IgD-negative memory B cell (primary cell): ENCODE measurements around the gene MAPK4. TPM values are rescaled to one million over a fixed set of nuclear protein-coding genes. Genes with fewer than 3 reads are reported as not detected.
"Not testable (repeated sequence)": the region's sequence is repeated elsewhere in the genome, so short reads cannot be mapped to it uniquely, and the experiment has no call there.

ENCODE experiments used
- H3K27ac Mint-ChIP-seq, 3 donors: one replicate each; pipeline ENCODE4 v1.8.0; 2020 to 2022; ENCODE audit warnings: mild to moderate bottlenecking in 3 of 3, mixed read lengths in 3 of 3, moderate library complexity in 1 of 3
- H3K27me3 Mint-ChIP-seq: one replicate; pipeline ENCODE4 v1.8.0; 2021; ENCODE audit warnings: mixed read lengths
- H3K36me3 Mint-ChIP-seq: one replicate; pipeline ENCODE4 v1.8.0; 2020; ENCODE audit warnings: mild to moderate bottlenecking, mixed read lengths
- H3K4me1 Mint-ChIP-seq, 3 donors: one replicate each; pipeline ENCODE4 v1.8.0; 2020 to 2022; ENCODE audit warnings: mixed read lengths in 3 of 3, mild to moderate bottlenecking in 1 of 3
- H3K4me3 Mint-ChIP-seq, 4 donors: one replicate each; pipeline ENCODE4 v1.8.0; 2020 to 2022; ENCODE audit warnings: mild to moderate bottlenecking in 4 of 4, mixed read lengths in 4 of 4, moderate library complexity in 3 of 4
- H3K9me3 Mint-ChIP-seq, 3 donors: one replicate each; pipeline ENCODE4 v1.8.0; 2020 to 2021; ENCODE audit warnings: mixed read lengths in 3 of 3, mild to moderate bottlenecking in 1 of 3
- polyA plus RNA-seq: library from polyadenylated mRNA; unstranded; fragments of 300-500 nt; fragmentation: Illumina TruSeq; gene quantifications from one replicate; pipeline ENCODE4 v1.2.3, GENCODE V29; 2021

MAPK4 gene
- polyA plus RNA-seq, 1 donor from 2014 or later = not detected

DNA sequence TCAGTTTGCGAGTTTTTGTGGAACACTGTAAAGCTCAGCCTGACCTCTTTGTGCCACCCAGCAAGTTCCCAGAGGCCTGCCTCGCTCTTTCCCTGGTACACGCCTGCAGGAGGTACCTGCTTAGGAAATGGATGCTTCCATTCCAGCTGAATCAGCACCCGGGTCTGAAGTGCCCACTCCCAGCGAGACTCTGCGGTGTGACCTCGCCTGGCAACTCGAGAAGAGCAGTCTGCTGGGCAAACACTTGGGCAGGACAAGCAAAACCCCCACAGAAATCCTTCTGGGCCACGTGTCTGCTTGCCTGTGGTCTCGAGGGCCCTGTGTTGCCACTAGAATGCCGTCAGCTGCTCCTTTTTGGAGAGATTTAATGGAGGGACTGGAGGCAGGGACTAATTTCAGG lies 127.6 kb downstream of the MAPK4 start:
- Mint-ChIP-seq H3K27ac (no peak overlapping the region), H3K36me3 (no peaks in the 10 kb centered on the region), H3K27me3 (peaks cover 6% of the 10 kb centered on the region), H3K4me1 (peaks cover 0 to 1% (median 0%) of the 10 kb centered on the region in 3 donors), H3K9me3 (no peaks in the 10 kb centered on the region), H3K4me3 (no peak overlapping the region)

DNA sequence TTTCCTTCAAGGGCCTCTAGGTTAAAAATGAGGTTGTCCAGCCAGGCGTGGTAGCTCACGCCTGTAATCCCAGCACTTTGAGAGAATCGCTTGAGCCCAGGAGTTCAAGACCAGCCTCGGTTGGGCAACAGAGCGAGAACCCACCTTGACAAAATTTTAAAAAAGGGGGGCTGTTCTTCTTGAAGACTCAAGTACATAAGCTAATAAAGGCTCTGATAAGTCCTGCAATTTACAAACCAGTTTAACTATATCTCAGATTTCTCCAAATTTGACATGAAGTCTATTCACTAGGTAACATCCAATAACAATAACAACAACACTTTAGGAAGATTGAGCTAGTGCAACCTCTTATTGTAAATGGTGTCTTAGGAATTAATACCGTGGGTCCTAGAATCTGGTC lies 129.7 kb downstream of the MAPK4 start:
- H3K27ac Mint-ChIP-seq = no peak overlapping the region
- no peaks in the 10 kb centered on the region for H3K36me3 Mint-ChIP-seq
- no peak overlapping the region for H3K4me3 Mint-ChIP-seq
- H3K4me1 Mint-ChIP-seq = peaks cover 0 to 1% (median 0%) of the 10 kb centered on the region in 3 donors
- H3K9me3 Mint-ChIP-seq = no peaks in the 10 kb centered on the region
- peaks cover 11% of the 10 kb centered on the region for H3K27me3 Mint-ChIP-seq

DNA sequence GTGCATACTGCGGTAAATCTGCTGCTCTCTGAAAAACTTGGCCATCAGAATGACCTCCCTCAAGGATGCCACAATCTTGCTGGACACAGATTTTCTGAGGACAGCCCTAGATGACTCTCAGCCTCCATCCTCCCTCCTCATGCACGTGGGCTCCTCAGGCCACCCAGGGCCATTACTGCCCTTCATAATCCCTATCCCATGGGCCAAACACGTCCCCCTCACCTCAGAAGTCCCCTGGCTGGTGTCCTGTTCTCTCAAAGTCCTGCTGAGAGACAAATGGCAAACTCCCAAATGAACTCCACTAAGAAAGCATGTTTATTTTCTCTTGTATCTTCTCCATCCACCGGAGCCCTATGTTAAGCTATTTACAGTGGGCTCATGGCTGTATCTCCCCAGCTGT lies 134.3 kb downstream of the MAPK4 start:
- Mint-ChIP-seq H3K27ac (no peak overlapping the region), H3K4me3 (no peak overlapping the region), H3K36me3 (no peaks in the 10 kb centered on the region), H3K4me1 (peaks cover 0 to 11% (median 8%) of the 10 kb centered on the region in 3 donors), H3K9me3 (no peaks in the 10 kb centered on the region), H3K27me3 (peaks cover 6% of the 10 kb centered on the region)

DNA sequence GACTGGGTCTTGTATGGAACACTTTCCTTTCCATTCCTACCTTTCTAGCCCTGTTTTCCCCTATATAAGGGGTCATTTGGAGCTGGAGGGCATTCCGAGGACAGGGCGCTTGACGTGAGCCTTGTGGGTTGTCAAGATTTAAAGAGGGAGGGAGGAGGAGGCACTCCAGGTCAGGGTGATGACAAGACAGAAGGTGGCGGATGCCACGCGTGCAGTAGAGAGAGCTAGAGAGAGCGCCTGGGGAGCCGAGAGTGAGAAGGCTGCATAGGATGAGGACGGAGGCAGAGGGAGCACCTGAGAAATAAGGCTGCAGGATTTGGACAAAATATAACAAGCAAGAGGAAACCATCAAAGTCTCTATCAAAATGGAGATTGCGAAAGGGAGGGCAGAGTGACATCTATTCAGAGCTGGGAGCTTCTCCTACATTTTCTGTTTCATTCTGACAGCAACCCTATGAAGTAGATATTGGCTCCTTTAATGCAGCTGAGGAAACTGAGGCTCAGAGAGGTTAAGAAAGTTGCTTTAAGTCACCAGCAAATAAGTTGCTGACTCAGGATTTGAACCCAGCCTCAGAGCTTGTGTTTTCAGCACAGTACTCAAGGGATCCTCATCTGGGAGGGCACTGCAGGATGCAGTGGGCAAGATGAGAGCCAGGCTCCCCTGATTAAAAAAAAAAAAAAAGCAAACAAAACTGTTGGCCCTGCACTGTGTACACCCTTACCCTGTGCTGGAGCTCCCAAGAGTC lies 135.7 kb downstream of the MAPK4 start:
- H3K36me3 Mint-ChIP-seq = no peaks in the 10 kb centered on the region
- H3K4me3 Mint-ChIP-seq = no peak overlapping the region
- peaks cover 9% of the 10 kb centered on the region for H3K27me3 Mint-ChIP-seq
- H3K4me1 Mint-ChIP-seq = peaks cover 0 to 9% (median 8%) of the 10 kb centered on the region in 3 donors
- H3K9me3 Mint-ChIP-seq = no peaks in the 10 kb centered on the region
- no peak overlapping the region for H3K27ac Mint-ChIP-seq

DNA sequence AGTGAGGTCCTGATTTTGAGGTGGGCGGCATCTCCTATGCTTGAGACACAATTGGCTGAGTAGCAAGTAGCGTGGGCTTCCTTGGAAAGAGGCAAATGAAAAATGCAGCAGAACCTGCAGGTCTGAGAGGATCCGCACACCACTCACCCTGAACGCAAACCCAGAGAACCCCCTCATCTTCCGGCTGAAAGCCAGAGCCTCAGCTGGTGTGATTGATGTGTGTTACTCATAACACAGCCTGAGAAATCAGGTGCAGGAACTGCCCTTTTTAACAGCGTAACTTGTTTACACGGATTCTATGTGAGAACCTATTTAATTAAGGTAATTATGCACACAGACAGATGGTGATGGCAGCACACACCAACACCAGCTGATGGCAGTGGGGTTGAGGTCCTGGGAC lies 136.5 kb downstream of the MAPK4 start:
- H3K27ac Mint-ChIP-seq = no peak overlapping the region
- H3K4me3 Mint-ChIP-seq = no peak overlapping the region
- peaks cover 9% of the 10 kb centered on the region for H3K27me3 Mint-ChIP-seq
- no peaks in the 10 kb centered on the region for H3K36me3 Mint-ChIP-seq
- H3K4me1 Mint-ChIP-seq = peaks cover 0 to 9% (median 8%) of the 10 kb centered on the region in 3 donors
- H3K9me3 Mint-ChIP-seq = no peaks in the 10 kb centered on the region

DNA sequence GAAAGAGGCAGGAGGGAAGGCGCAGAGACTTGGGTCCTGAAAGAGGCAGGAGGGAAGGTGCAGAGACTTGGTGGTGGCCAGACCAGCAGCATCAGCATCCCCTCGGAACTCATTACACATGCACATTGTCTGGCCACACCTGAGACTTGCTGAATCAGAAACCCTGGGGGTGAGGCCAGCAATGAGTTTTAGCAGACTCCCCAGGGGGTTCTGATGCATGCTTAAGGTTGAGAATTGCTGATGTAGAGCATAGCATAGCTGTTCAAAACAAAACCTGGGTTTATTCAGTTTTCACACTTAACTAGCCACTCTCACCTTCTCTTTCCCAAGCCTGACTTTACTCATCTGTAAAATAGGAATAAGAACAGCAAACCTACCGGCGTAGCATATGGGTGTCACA lies 137.0 kb downstream of the MAPK4 start:
- Mint-ChIP-seq H3K27me3 (peaks cover 9% of the 10 kb centered on the region), H3K36me3 (no peaks in the 10 kb centered on the region), H3K4me1 (peaks cover 0 to 9% (median 8%) of the 10 kb centered on the region in 3 donors), H3K9me3 (no peaks in the 10 kb centered on the region), H3K4me3 (no peak overlapping the region), H3K27ac (no peak overlapping the region)

DNA sequence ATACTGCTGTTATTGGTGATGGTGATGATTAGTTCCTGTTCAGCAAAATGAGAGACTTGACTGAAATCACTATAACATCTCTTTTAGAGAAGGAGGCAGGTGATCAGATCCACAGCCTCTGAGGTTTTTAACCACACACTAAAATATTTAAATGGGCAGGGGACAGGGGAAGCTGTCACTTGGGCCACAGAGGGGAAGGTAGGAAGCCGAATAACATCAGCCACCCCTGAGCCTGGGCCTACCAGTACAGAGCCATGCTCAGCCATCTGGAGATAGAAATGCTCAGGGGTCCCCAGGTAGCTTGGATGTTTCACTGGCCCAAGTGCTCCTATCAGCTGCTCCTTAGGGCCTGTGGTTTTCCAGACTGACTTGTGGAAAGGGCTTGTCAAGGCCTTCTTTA lies 137.6 kb downstream of the MAPK4 start:
- Mint-ChIP-seq H3K36me3 (no peaks in the 10 kb centered on the region), H3K27me3 (peaks cover 7% of the 10 kb centered on the region)

DNA sequence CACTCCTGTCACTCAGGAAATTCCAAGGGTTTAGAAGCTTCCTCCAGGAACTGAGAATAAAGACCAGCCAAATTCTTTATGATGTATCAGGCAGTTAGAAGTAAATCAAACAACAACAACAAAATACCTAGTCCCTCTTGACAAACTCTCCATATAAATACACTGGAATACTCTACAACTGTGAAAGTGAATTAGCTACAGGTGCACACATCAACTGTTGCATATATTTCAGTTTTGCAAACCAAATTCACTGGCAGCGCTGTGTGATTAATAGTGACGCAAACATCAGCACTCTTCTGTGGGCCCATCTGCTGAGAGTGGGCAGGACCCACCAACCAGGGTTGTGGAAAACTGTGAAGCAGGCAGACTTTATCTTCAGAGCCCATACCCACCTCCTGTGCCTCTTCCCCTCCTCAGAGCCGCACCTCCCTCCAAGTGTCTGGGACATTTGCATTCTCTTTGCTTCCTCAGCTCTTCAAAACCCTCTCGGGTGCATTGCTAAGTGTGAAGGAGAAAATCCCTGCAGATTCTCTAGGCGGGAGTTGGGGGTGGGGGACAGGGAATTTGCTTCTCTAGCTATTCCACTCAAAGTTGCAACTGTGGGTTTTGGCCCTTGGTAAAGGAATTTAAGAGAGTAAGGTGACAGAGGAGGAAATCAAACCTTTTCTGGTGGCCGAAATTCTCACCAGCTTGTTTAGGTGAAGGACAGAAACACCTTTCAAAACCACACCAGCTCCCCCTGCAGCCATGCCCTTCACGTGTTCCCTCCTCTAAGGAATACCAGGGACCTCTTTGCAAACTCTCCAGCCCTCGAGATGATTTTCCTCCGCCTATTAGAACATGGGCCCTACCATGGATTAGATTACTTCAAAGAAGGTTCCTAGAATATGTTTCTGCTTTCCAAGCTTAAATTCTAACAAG lies 140.6 kb downstream of the MAPK4 start:
- no peaks in the 10 kb centered on the region for H3K36me3 Mint-ChIP-seq
- peaks cover 0 to 9% (median 8%) of the 10 kb centered on the region in 3 donors for H3K4me1 Mint-ChIP-seq
- no peak overlapping the region for H3K27ac Mint-ChIP-seq
- H3K9me3 Mint-ChIP-seq = no peaks in the 10 kb centered on the region
- no peak overlapping the region for H3K4me3 Mint-ChIP-seq
- peaks cover 2% of the 10 kb centered on the region for H3K27me3 Mint-ChIP-seq

More for the DNA sequence above, 137.6 kb downstream of the MAPK4 start:
- peaks cover 0 to 9% (median 8%) of the 10 kb centered on the region in 3 donors for H3K4me1 Mint-ChIP-seq
- no peak overlapping the region for H3K4me3 Mint-ChIP-seq
- no peak overlapping the region for H3K27ac Mint-ChIP-seq
- no peaks in the 10 kb centered on the region for H3K9me3 Mint-ChIP-seq

DNA sequence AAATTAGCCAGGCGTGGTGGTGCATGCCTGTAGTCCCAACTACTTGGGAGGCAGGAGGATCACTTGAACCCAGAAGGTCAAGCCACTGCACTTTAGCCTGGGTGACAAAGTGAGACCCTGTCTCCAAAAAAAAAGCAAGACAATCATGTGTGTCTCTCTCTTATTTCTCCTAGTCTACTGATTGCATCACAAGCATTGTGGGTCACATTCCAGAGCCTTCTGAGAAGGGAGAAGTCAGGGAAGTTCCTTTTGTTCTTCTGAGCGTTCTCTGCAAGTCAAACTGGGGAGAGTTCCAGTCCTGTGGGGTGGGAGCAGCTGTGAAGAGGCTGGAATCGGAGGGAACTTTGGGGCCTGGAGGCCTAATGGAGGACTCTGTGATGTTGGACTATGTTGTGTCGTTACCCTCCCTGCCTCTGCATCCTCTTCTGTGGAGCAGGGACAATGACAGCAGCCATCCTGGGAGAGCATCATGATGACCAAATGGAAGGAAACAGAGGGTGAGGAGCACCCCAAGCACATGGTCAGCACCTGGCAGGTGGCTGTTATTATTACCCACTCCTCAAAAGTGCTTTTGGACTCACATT lies 144.6 kb downstream of the MAPK4 start:
- Mint-ChIP-seq H3K27ac (no peak overlapping the region), H3K27me3 (peaks cover 6% of the 10 kb centered on the region), H3K4me1 (no peaks in the 10 kb centered on the region), H3K36me3 (no peaks in the 10 kb centered on the region), H3K4me3 (no peak overlapping the region), H3K9me3 (no peaks in the 10 kb centered on the region)

DNA sequence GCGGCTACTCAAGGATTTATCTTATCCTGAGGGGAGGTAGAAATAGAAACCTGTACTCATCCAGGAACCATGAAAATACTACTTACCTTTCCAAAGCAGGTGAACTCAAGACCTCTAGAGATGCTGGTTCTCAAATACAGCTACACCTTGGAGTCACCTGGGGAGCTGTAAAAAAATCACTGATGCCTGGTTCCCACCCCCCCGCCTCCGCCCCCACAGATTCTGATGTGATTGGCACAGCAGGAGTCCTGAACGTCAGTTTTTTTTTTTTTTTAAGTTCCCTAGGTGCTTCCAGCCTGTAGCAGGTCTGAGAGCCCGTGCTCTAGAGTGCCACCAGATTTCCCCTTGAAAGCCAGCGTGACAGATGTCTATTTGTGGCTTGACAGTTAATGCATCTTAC lies 146.3 kb downstream of the MAPK4 start:
- no peaks in the 10 kb centered on the region for H3K4me1 Mint-ChIP-seq
- no peak overlapping the region for H3K27ac Mint-ChIP-seq
- no peak overlapping the region for H3K4me3 Mint-ChIP-seq
- no peaks in the 10 kb centered on the region for H3K9me3 Mint-ChIP-seq
- H3K27me3 Mint-ChIP-seq = peaks cover 4% of the 10 kb centered on the region
- H3K36me3 Mint-ChIP-seq = no peaks in the 10 kb centered on the region

DNA sequence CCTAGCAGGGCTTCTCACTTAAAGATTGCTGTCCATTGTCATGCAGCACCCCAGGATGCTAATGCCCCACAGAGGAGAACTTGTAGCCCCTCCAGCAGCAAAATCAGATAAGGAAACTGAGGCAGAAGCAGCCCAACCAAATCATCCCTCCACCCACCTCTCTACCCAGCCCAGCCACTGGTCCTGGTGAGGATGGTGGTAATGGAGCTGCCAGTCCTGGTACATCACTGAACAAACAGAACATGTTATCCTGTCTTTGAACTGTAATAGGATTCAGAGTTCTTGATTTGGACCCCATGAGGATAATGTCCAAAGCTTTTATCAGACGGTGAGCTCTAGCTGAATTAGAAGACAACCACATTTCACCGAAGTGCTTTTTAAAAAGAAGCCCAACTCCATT lies 146.8 kb downstream of the MAPK4 start:
- H3K4me1 Mint-ChIP-seq = no peaks in the 10 kb centered on the region
- no peaks in the 10 kb centered on the region for H3K36me3 Mint-ChIP-seq
- no peak overlapping the region for H3K4me3 Mint-ChIP-seq
- H3K27me3 Mint-ChIP-seq = peaks cover 4% of the 10 kb centered on the region
- no peaks in the 10 kb centered on the region for H3K9me3 Mint-ChIP-seq
- H3K27ac Mint-ChIP-seq = no peak overlapping the region

DNA sequence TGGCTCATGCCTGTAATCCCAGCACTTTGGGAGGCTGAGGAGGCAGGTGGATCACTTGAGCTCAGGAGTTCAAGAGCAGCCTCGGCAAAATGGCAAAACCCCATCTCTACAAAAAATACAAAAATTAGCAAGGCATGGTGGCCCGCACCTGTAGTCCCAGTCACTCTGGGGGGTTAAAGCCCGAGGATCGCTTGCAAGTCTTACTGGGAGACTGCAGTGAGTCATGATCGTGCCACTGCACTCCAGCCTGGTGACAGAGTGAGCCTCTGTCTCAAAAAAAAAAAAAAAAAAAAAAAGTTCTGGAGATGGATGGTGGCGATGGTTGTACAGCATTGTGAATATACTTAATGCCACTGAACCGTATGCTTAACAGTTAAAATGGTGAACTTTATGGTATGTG lies 147.4 kb downstream of the MAPK4 start:
- H3K27ac Mint-ChIP-seq, H3K36me3 Mint-ChIP-seq, H3K9me3 Mint-ChIP-seq, H3K4me3 Mint-ChIP-seq, H3K4me1 Mint-ChIP-seq, H3K27me3 Mint-ChIP-seq: not testable (repeated sequence)

DNA sequence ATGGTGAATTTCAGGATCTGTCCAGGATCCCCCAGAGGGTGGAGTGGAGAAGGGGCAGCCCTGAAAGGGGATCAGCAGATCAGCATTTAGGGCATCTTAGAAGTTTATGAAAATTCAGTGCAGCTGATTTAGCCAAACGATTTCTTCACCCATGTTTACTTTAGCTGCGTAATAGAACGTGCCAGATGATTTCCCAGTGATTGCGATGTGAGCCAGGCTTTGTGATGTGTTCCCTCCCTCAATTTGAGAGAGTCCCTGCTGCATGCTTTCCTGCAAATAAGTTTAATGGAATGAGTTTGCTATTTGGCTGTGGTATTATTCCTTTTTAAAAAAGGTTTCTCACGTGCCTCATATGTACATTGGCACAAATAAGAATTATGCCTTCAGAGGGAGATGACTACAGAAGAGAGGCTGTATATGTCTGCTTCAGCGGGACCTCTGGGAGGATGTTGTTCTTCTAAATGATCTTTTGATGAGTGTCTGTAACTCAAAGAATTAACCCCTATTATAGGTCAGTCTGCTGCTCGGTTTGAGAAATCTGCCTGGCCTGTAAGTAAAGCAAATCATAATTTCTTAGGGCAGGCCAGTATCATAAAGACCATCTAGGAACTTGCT lies 148.1 kb downstream of the MAPK4 start:
- H3K9me3 Mint-ChIP-seq = no peaks in the 10 kb centered on the region
- no peaks in the 10 kb centered on the region for H3K4me1 Mint-ChIP-seq
- no peak overlapping the region for H3K4me3 Mint-ChIP-seq
- H3K27me3 Mint-ChIP-seq = peaks cover 4% of the 10 kb centered on the region
- no peak overlapping the region for H3K27ac Mint-ChIP-seq
- H3K36me3 Mint-ChIP-seq = no peaks in the 10 kb centered on the region

DNA sequence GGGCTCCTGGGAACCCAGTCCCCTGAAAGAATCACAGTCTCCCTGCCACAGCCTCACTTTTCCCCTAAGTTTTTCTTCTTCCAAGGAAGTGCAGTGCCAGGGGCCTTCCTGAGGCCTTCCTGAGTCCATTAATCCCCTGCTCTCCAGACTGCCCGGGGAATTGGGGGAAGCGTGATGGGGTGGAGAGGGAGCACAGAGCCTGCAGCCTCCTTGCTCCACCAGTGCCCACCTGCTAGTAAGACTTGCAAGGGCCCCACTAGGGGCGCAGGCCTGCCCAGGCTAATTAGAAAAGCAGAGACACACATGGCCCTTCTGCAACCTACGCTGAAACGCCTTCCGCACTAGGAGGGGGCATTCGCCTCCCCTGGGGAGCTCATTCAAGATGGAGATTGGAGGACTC lies 149.3 kb downstream of the MAPK4 start:
- peaks cover 0 to 2% (median 0%) of the 10 kb centered on the region in 3 donors for H3K4me1 Mint-ChIP-seq
- H3K27ac Mint-ChIP-seq = no peak overlapping the region
- no peaks in the 10 kb centered on the region for H3K36me3 Mint-ChIP-seq
- no peak overlapping the region for H3K4me3 Mint-ChIP-seq
- peaks cover 4% of the 10 kb centered on the region for H3K27me3 Mint-ChIP-seq
- no peaks in the 10 kb centered on the region for H3K9me3 Mint-ChIP-seq

DNA sequence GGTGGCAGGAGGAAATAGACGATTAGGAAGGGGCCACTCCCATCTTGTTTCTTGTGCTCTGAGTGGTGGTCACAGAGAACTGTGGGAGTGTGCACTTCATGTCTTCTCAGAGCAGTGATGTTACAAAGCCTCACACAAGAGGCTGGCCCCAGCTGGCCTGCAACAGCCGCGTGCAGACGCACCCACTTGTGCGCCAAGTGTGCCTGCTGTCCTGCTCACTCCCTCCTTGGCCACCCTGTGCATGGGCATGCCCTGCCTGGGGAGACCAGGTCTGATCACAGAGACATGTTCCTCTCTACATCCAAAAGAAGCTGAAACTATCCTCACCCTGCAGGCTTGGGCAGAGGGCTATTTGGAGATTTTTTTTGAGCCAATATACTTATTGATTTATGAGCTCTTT lies 151.5 kb downstream of the MAPK4 start:
- H3K36me3 Mint-ChIP-seq = no peaks in the 10 kb centered on the region
- H3K4me3 Mint-ChIP-seq = no peak overlapping the region
- peaks cover 0 to 2% (median 0%) of the 10 kb centered on the region in 3 donors for H3K4me1 Mint-ChIP-seq
- H3K27ac Mint-ChIP-seq = no peak overlapping the region
- peaks cover 5% of the 10 kb centered on the region for H3K27me3 Mint-ChIP-seq
- H3K9me3 Mint-ChIP-seq = peaks cover 5 to 10% (median 5%) of the 10 kb centered on the region in 3 donors
